ENCODE data around the gene SH3RF3.

The SH3RF3 gene

DNA sequence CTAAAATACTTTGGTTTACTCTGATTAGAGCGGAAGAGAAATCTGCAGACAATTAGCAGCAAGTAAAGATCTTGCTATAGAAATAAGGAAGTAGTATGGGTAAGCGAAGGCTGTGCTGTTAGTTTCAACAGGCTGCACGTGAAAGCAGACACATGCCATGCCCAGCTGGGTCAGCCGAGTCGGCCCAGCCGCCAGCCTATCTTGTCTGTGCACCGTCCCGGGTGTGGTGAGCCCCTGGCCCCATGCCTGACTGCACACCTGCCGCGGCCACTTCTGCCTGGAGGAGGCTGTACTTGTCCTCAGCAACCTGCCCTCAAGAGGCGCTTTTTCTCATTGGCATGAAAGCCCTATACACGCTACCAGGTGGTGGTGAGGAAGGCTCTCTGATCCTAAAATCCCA, 299.3 kb downstream of the SH3RF3 start:
- no peak for DNase-seq

DNA sequence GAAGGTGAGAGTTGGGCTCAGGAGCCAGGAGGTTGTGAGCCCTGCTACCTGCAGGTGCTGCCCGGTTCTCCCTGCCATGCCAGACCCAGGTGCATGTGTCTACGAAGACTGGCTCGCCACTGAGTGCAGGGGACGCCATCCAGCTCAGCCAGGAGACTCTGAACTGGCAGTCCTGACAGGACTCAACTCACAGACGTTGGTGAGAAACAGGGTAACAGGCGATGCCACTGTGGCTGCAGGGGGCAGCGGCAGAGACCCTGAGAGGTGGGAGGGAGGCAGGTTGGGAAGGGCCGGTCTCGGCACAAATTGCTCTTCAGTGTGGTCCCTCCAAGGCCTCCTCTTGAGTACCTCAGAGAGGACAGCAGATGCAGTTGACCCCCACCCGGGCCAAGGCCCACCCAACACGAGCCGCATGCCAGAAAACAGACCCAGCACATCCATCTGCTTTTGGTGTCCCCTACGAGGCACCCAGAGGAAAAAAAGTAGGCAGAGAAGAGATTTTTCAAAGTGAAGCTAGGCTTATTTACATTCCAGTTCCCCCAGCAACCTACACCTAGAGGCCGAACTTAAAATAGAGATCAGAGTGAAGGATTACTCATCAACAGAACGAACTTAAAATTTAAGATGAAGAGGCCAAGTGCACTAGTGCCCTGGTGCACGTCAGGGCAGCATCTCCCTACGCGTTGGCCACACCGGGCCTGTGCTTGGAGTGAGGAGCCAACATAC, 300.0 kb downstream of the SH3RF3 start:
- no peak for DNase-seq

DNA sequence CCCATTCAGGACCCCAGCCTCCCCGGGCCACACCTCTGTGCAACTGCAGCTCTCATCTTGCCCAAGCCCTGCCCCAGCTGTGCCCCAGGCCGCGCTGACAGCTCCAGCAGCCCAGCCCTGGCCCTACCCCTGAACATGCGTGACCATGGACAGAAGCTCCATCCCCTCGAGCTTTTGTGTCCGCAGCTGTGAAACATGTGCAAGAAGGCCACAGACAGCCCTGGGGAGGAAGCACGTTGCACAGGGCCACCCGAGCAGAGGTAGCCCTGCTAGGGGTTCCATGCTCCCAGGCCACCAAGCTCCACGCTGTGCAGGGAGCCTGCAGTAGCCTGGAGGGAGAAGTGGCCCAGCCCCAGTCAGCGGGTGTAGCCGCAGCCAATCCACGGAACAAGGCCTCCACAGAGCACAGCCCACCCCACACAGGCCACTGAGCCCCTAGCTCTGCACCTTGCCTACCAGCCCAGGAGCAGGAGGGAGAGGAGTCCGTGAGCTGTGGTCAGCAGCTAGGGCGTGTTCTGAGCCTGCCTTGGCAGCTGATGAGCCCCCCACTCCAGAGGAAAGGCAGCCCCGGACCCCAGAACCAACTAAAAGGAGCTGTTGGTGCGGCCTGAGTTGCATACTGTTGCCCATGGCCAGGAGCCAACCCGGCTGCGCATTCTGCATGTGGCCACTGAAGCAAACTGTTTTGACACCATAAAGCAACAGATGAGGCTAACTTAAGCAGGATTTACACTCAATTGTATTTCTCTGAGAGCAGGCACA, 300.7 kb downstream of the SH3RF3 start:
- DNase-seq, result no peak

GRCh38 chr2:109430329-109430636, 301.3 kb downstream of the SH3RF3 start:
- DNase-seq, result no peak

GRCh38 chr2:109432421-109432820, 303.4 kb downstream of the SH3RF3 start:
- DNase-seq, result no peak

GRCh38 chr2:109433486-109433885, 304.5 kb downstream of the SH3RF3 start:
- DNase-seq, result no peak

GRCh38 chr2:109433926-109434325, 304.9 kb downstream of the SH3RF3 start:
- DNase-seq, result no peak

- no peak for DNase-seq
Observed at GRCh38 chr2:109434351-109434750, 305.3 kb downstream of the SH3RF3 start.

GRCh38 chr2:109435066-109435690, 306.2 kb downstream of the SH3RF3 start:
- no peak for DNase-seq

- no peak for DNase-seq
Observed at GRCh38 chr2:109435901-109436598, 307.0 kb downstream of the SH3RF3 start.

DNA sequence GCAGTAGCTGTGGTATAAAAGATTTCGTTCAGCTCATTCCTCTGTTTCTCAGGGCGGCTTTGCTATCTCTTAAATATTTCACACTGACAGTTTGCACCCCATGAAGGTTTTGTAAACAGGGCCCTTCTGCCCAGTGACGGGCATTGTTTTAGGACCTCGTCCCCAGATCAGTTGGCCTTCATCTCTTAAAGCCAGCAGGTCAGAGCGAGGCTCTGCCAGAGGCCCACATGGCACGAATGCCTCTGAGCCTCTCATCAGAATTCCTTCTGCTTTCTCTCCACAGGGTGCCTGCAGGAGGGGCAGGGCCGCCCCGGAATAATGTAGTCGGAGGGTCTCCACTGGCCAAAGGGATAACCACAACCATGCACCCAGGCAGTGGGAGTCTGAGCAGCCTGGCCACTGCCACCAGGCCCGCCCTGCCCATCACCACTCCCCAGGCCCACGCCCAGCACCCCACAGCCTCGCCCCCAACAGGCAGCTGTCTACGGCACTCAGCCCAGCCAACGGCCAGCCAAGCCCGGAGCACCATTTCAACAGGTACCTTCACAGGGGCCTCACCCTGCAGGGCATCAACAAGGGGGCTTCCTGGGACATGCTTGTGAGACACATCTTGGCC, 307.7 kb downstream of the SH3RF3 start:
- DNase-seq, result no peak

- DNase-seq, result no peak
Observed at GRCh38 chr2:109437325-109438090, 308.5 kb downstream of the SH3RF3 start.

DNA sequence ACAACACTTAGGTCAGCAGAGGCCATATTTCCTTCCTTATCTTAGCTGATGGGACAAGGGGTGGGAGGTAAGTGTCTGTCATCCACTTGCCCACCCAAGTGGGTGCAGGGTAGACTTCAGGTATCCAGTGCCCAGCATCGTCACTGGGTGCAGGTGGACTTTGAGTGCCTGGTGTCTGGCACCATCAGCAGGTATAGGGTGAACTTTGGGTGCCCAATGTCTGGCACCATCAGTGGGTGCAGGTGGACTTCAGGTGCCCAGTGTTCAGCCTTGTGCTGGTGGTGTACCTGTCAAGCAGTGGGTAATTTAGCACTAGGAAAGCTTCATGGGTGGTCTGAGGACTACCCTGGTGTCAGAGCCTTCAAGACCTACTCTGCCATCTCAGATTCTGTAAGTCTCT, 309.1 kb downstream of the SH3RF3 start:
- no peak for DNase-seq

DNA sequence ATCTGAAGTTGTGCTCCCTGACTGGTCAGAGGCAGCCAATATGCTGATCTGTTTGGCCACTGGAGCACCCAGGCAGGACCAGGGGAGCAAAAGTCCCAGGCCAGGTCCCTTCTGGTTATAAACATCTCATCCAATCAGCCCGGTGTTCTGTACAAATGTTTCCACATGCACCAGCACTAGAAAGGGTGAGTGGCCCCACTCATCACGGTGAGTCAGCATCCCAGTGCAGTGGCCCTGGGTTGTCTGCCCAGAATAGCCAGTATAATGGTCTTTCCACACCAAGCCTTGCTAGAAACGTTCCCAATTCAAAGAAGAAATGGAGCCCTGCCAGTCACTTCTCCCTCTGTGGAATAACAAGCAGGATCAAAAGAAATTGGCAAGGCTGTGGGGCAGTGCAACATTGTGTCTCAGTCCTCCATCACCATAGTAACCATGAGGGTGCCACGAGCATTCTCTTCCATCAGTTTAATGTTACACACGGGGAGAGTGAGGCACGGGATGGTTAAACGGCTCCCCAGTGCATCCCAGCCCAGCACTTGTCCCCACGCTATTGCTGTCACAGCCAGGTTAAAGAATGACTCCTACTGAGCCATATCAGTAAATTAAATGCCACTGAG, 309.9 kb downstream of the SH3RF3 start:
- DNase-seq, result no peak

DNA sequence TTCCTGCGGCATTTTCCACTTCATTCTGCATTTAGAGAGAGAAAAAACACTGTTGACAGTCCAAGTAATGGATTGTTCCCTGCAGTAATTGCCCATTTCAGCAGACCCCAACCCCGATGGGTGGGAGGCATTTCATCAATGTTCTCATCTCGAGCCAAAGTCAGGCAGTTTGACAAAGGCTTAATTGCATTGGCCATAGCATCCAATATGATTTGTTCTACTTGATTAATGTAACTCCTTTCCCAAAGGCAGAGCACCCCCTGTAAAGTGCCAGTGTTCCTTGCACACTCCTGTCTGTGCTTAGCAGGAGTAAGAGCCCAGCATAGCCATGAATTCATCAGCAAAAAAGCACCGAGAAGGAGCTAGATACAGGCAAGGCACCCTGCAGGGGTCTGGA, 310.4 kb downstream of the SH3RF3 start:
- no peak for DNase-seq

DNA sequence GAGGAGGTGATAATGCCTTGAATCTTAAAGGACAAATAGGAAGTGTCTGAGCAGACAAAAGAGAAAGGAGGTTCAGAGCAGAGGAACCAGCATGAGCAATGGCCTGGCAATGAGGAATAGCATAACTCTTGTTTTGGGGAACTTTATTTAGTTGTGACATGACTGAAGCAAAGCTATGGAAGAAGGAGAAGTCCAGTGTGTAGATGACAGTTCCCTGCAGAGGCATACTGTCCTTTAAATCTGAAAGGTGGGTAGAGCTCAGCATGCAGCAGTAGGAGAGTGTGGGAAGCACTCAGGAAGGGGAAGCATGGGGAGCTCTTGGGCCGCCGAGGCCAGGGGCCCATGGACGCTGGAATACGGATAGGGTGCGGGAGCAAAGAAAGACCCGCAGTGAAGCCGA, 311.0 kb downstream of the SH3RF3 start:
- no peak for DNase-seq

DNA sequence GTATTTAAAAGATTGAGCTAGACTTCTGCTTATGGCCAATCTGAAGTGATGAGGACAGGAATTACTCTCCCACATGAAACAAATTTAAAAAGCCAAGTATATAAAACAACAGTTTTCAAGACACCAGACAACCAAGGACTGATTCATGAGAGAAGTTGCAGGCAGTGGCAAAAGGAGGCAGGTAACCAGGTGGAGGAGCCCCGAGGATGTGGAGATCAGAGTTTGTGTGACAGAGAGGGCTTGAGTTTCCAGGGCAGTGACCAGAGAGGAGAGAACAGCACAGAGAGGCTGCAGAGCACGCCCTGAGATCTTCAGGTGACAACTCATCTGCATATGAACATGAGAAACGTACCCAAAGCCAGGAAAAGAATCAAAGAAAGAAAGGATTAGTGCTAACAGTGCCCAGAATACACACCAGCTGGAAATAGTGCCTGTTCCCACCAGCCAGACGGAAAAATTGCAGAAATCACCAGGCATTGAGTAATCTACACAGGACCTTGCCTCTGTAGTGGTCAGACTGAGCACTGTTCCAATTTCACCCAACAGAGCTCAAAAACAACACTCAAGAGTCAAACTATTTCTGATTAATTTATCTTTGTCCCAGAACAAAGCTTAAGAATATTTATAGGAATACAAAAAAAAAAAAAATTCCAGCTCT, 311.6 kb downstream of the SH3RF3 start:
- no peak for DNase-seq

- no peak for DNase-seq
Observed at GRCh38 chr2:109442715-109443319, 313.8 kb downstream of the SH3RF3 start.

GRCh38 chr2:109444916-109445315, 315.9 kb downstream of the SH3RF3 start:
- DNase-seq, result no peak

GRCh38 chr2:109446278-109447131, 317.5 kb downstream of the SH3RF3 start:
- DNase-seq, result no peak

Measured in NCI-H1105 (cell line).